Measurements from ENCODE around the gene MEOX1.

DNA sequence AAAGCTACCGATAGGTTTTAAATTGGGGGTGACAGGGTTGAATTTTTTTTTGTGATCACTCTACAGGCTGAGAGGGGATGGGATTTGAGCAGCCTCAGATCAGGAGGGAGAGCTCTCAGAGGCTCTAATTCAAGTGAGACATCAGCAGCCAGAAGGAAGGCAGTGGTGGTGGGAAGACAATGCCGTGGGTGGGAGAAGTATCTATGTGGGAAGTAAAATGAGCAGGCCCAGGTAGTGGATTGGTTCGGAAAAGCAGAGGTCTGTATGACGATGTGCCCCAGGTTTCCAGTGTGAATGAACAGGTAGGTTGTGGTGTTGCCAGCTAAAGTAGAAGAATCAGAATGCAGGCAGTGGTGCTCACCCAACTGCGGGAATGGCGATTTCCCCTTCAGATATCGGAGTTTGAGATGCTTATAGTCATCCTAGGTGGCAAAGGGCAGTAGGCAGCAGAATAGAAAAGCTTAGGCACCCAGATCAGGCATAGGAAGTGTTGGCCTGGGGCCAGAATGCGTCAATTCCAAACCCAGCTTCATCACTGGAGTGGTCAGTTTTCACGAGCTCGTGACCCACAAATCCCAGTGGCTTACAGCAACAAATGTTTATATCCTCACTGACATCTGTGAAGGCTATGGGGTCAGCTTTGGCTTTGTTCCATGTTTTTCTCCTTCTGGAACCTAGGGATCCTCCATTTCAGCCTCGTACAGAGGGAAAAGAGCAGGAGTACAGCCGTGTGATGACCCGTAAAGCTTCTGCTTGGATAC, 24.0 kb downstream of the MEOX1 start:
- TF ChIP-seq, protein P1, sequence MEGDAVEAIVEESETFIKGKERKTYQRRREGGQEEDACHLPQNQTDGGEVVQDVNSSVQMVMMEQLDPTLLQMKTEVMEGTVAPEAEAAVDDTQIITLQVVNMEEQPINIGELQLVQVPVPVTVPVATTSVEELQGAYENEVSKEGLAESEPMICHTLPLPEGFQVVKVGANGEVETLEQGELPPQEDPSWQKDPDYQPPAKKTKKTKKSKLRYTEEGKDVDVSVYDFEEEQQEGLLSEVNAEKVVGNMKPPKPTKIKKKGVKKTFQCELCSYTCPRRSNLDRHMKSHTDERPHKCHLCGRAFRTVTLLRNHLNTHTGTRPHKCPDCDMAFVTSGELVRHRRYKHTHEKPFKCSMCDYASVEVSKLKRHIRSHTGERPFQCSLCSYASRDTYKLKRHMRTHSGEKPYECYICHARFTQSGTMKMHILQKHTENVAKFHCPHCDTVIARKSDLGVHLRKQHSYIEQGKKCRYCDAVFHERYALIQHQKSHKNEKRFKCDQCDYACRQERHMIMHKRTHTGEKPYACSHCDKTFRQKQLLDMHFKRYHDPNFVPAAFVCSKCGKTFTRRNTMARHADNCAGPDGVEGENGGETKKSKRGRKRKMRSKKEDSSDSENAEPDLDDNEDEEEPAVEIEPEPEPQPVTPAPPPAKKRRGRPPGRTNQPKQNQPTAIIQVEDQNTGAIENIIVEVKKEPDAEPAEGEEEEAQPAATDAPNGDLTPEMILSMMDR (IDR thresholded peaks at IDR 0.05): no peak
- TF ChIP-seq POLR2AphosphoS5 (IDR thresholded peaks at IDR 0.05): no peak

Measured in prostate gland (tissue), 2 donors.